Stimulated activated CD4-positive, alpha-beta T cell treated with anti-CD3 and anti-CD28 coated beads, Interleukin-15, amount 100 ng/mL, for 48 hours (primary cell): ENCODE measurements around the gene NDRG3.
"Not testable (repeated sequence)": the region's sequence is repeated elsewhere in the genome, so short reads cannot be mapped to it uniquely, and the experiment has no call there.

Source experiments
- DNase-seq, 2 donors: peaks; one replicate each; pipeline ENCODE4 v3.0.0-alpha.2; 2020; ENCODE audit warnings: low read depth in 2 of 2

The NDRG3 gene

DNA sequence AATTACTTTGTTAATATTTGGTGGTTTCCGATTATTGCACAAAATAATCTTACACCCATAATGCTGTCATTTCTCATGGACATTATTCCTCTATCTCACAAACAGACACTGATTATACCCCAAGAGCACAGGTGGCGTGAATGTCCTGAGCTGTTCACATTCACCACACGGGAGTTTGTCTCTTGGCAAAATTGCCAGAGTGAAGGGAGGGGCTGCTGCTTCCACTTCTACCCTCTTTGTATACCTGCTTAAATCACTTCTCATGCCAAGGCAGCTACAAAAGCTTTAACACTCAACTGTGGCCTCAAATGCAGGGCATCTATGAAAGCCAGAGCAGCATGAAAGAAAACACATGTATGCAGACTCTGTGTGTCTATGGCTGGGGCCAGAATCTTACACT is 58.0 kb downstream of the NDRG3 start:
- no peak for DNase-seq

DNA sequence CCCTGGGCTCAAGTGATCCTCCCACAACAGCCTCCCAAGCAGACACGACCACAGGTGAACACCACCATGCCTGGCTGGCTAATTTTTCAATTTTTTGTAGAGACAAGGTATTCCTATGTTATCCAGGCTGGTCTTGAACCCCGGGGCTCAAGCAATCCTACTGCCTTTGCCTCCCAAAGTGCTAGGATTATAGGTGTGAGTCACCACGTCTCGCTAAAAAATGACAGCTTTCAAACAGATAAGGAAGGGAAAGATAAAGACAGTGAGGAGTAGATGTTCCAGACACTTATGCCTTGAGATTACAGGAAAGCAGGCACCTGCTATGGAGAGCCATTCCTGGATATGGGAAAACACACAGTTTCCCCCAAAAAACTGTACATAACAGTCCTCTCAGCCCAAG is 58.9 kb downstream of the NDRG3 start:
- DNase-seq = no peak

DNA sequence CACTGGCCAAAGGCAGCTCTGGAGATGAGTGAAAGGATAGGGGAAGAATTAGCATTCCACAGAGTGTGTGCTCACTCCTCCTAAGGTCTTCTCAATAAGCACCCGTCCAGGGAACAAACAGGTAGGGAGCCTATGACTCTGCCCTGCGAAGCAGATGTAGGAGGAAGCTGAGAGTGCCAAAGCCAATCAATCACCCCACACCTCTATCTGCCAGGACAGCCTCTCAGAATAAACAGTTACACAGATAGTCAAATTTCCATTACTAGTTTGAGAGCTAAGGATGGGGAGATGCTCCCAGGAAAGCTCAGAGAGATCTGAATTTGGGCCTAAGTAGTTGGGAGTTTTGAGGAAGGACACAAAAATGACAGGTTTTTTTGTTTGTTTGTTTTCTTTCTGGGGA is 59.4 kb downstream of the NDRG3 start:
- DNase-seq = no peak

DNA sequence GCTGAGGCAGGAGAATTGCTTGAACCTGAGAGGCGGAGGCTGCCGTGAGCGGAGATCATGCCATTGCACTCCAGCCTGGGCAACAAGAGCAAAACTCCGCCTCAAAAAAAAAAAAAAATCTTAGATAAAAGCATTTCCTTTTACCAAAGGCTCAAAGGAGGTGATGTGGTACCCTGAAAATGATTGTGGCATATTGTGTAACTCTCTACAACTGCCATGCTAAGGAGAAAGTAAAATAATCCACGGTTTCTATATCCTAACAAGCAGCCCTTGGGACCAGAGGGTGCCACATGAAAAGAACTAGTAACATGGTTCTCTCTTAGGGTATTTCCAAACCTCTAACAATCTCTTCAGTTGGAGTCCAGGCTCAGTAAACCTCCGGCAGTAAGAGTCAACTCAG is 61.1 kb downstream of the NDRG3 start:
- no peak for DNase-seq

DNA sequence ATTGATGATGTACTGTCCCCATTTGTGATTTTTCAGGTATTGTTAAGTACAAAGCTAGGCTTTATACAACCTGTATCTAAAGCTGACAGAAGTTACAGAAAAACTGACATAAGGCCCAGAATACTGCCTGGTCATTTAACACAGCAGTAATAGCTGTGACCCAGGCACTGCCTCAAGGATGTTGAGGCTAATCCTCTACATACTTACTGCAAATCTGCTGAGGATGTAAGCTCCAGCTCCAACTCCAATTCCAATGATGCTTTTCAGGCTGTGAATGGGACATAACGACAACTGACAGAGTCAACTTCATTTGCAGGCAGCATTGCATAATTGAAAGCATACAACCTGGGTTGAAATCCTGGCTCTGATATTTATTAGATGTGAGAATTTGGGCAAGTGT is 63.6 kb downstream of the NDRG3 start:
- no peak for DNase-seq

DNA sequence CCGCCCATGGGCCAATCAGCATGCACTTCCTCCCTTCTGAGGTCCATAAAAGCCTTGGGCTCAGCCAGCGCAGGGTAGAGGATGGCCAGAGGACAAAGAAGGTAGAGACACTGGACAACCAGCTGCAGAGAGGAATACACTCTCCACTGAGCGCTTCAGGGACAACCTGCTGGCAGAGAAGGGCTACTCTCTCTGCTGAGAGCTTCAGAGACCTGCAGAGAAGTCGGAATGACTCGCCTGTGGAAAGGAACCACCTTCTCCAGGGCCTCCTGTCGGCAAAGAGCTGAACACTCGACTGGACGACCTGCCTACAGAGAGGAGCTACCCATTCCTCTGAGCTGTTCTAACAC is 68.5 kb downstream of the NDRG3 start:
- DNase-seq = no peak

DNA sequence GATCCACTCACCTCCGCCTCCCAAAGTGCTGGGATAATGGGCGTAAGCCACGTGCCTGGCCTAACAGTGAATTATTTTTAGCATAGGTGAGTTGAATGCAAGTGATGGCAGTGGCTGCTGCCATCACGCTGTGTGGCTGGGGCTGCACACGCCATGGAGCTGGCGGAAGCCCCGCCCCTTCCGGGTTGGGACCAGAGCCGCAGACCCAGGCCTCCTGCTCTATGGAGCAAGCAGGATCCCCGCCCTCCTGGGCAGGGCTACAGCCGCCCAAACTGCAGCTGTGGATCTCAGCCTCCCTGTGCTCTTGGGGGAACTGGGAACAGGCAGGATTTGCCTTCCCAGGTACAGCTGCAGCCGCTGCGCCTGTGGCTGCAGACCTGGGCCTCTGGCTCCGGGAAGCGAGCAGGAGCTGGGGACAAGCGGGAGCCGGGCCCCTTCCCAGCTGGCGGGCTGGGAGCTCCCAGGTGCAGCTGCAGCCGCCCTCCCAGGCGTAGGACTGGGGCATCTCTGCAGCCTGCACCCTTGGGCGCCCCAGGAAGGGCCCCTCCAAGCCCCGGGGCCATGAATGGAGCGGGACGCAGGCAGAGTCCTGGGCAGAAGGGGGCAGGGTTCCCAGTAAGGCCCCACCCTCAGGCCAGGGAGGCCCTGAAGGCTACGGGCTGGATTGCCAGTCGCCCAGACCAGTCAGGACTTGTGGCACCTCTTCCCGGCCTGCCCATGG is 69.0 kb downstream of the NDRG3 start:
- no peak for DNase-seq

DNA sequence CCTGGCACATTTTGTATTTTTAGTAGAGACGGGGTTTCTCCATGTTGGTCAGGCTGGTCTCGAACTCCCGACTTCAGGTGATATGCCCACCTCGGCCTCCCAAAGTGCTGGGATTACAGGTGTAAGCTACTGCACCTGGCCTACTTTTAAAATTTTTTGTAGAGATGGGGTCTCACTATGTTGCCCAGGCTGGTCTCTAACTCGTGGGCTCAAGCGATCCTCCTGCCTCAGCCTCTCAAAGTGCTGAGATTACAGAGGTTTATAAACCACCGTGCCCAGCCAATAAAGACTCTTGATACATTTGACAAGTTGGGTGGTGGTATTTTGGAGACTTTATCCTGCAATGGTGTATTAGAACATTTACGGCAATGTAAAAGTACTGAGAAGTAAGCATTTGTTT is 70.3 kb downstream of the NDRG3 start:
- DNase-seq = not testable (repeated sequence)

DNA sequence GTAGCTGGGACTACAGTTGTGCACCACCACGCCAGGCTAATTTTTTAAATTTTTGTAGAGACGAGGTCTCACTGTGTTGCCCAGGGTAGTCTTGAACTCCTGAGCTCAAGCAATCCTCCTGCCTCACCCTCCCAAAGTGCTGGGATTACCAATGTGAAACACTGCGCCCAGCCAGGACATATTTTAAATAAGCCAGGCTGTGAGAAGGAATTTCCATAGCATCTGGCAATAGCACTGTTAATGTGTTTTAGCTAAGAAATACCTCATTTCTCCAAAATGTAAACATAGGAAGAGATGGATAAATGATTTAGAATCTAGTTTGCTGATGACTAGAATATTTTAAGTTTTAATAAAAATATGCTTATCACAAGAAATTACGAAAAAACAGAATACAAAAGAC is 72.9 kb downstream of the NDRG3 start:
- no peak for DNase-seq

DNA sequence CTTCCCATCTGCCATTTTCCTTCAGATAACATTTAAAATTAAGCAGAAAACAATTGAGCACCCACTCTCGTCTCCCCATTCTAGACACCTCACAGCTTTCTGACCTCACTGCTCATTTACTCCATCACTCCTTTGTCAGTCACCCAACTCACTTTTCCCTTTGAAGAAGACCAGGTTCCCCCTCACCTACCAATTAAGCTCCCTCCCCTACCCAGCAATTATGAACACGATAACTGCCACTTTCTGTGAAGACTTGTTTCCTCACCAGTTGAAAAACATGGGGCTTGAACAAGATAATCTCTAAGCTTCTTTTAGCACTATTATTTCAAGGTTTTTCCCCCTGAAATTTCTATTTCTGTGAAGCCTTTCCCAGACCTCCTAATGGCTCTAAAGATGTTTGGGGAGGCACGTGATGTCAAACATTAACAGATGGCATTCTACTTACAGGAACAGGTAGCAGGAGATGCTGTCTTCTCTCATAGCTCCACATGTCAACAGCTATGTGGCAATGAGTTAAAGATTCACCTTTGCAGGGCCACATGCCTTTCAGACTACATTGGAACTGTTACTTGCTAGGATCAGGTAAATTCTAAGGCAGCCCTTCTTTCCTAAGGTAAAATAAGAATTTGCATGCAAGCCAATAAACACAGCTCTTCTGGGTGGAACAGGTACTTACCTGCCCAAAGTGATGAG is 75.1 kb downstream of the NDRG3 start:
- DNase-seq = no peak

DNA sequence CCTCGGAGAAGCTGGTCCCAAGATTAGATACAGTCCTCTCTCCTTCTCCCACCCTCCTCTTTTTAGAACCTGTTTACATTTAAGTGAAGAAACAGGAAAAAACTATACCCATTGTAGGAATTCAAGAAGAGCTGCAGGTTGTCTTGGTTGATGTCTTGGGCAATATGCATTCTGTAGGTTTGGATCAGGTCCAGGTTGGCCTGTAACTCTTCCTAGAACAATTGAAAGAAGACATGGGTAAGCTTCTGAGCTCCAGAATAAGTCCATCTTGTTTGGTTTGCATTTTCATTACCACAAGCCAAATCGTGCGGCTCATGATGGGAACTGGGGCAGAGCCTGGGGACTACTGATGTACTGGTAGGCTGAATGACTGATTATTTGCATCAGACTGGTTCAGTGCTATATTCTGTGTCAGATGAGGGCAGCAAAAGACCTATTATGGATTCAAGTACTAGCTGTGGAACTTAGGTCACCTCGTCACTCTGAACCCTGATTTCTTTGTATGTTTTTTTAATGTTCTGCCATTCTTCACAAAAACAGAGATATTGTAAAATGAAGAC is 79.6 kb downstream of the NDRG3 start:
- DNase-seq = no peak

DNA sequence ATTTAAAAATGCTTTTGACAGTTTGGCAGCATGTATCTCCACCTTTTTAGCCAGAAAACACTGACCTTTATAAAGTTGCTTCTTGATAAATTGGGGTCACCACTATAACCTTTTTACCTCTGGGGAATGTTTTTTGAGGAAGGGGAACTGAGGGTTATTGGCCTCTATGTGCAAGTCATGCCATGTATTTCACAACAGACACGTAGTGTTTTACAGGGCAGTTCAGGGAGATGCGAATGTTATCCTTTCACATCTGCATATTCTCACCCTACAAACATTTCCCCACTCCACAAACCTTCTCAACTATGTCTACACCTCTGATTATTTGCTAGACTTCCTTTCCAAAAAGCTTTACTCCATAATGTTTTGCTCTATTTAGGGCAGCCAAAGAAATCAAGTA is 82.9 kb downstream of the NDRG3 start:
- DNase-seq = no peak

DNA sequence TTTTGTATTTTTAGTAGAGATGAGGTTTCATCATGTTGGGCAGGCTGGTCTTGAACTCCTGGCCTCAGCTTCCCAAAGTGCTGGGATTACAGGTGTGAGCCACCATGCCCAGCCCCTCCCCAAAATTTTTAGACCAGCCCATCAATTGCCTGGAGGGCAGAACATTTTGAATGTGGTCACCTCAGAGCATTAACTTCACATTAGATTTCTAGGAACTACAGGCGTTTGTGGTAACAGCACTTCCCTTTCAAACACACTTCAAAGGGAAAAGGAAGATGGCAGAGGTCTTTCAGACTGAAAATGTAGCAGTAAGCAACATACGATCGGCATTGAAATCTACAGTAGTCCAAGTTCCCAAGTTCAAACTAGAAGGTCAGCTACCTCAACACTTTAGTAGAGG is 87.6 kb downstream of the NDRG3 start:
- no peak for DNase-seq

DNA sequence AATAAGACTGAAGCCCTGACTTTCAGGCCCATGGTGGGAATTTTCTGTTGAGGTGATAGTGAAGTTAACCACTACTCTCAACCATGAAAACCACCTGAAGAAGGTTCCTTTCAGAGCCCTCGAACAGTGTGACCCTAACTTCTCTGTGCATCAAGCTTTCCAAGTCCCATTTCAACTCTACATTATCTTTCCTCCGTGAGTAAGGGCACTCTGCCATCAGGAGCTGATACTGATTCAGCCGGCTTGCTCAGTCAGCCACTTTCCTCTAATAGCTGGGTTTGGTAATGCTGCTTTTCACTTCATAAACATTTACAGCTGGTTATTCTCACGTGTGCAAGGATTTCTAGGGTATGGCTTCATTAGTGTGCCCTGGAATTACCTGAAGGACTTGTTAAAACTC is 89.2 kb downstream of the NDRG3 start:
- DNase-seq = no peak

DNA sequence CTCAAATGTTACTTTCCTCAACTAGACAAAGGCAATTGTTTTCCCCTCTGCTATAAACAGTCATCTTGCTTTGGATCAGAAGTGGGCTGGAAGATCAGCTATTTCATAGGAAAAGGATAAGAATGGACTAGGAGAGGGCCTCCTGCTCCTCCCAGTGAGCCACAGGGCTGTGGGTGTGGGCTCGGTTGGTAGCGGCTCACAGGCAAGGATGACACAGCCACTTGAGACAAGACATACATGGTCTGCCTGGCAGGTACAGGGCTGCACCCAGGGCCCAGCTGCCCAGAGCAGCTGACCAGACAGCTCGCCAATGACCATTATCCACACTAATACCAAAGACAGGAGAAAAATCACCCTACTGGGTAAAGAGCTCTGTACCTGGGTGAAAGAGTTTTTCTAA is 90.9 kb downstream of the NDRG3 start:
- DNase-seq = no peak

DNA sequence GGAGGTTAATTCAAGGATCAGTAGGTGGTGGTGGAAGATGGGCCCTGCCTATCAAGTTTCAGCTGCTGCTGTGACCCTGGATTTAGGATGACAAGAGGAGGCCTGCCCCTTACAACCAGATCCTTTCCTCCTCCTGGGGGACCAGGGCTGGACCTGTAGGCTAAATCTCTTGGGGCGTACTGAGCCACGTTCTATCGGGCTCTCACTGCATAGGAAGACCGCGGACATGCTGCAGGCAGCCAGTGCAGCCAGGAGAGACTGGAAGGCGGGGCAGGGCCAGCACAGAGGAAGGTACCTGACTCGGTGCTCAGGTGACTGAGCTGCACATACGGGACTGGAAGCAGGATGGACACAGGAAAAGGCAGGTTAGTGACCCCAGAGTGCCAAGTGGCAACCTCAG is 91.4 kb downstream of the NDRG3 start:
- DNase-seq = no peak

DNA sequence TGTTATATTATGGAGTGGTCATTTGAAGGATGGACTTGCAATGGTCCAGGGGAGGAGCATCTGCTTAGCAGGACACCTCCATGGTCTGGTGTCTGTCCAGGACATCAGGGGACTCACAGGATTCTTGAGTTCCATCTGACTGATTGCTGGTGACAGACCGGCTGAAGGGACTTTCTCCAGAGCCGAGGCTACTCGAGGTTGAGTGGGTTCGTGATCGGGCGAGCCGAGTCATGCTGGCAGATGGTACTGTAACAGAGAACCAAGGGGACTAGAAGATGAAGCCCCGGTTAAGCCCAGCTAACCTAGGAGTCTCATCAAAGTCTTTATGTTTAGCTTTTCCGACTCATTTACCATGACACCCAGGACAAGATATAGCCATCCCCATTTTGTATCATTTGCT is 92.4 kb downstream of the NDRG3 start:
- no peak for DNase-seq

DNA sequence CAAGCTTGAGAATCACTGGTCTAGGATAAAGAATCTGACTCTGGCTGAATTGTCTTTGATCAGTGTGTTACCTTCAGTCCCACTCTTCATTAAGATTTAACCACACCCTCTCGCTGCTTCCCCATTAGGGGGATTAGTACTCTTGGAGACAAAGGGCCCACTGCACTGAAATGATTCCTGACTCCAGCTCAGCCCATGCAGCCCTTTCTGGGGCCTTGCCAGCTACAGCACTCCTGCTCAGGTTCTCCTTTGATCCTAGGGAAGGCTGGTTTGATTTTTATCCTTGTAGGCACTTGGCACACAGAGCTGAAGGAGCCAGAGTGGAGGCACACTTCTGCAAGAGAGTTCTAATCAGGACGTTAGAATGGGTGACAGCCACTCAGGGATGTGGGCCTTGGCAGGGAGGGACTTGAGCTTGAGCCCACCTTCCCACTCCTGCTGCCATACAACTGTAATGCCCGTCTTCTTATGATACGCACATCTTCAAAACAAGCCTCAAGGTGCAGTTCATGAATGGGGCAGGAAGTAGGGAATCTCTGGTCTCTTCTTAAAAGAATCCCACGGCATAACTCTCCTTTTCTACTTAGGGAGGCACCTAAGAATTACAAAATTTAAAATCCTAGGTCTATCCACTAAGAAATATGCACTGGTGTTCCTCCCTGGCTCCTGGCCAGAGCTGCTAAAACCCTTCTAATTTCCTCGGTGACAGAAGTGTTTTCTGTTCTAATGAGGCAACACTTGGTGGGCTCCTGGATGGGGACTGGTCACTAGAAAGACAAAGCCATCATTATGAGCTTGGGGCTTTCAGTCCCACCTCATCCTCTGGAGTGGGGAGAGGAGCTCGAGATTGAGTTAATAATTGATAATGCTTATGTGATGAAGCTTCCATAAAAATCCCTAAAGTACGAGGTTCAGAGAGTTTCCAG is 98.4 kb downstream of the NDRG3 start:
- DNase-seq = no peak

DNA sequence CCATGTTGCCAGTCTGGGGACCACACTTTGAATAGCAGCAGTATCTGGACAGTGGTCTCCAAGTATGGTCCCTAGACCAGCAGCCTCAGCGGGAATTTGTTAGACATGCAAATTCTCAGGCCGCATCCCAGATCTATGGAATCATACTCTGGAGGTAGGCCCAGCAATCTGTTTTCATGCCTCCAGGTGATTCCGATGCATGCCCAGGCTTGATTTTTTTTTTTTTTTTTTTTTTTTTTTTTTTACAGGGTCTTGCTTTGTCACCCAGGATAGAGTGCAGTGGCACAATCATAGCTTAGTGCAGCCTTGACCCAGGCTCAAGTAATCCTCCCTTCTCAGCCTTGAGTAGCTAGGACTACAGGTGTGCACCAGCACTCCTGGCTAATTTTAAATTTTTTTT is 99.2 kb downstream of the NDRG3 start:
- no peak for DNase-seq

DNA sequence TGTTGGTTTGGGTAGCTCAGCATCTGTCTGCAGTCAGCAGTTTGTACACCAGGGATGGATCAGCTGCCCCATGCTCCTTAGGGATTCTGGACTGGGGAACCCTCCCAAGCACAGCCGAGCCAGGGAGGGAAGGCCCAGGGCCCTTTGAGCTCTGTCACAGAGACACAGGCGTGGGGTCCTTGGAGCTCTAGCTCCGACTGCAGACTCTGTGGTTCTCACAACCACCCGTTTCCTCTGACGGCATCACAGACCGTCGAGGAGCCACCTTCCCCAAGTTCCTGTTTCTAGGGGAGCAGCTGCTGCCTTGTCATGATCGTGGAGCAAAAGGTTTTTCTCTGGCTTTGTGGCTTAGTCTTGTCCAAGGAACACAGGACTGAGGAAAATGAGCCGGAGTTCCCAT is 99.9 kb downstream of the NDRG3 start, which contains the start of gene SLA2:
SLA2 (minus strand) TSS at position 199 of the 400 bp plus-strand sequence. CDS start 4,861 bp downstream, outside the sequence.
- DNase-seq = peak; percentile 32 to 47

DNA sequence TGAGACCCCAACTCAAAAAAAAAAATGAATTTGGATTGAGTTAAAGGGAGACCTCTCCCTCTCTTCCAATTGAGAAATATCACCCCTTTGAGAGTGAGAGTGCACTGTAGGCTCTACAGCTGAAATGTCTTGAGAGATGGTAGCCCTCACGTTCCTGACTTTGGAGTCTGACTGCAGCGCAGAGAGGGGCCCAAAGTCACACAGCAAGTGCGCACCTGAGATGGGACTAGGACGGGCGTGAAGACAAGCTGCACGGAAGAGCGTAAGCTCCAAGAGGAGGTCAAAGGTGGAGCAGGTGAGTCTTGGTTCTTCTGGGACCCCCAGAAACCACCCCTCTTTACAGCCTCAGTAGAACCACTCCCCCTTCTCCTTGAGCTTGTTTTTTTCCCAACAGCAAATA is 100.5 kb downstream of the NDRG3 start:
- DNase-seq = no peak

DNA sequence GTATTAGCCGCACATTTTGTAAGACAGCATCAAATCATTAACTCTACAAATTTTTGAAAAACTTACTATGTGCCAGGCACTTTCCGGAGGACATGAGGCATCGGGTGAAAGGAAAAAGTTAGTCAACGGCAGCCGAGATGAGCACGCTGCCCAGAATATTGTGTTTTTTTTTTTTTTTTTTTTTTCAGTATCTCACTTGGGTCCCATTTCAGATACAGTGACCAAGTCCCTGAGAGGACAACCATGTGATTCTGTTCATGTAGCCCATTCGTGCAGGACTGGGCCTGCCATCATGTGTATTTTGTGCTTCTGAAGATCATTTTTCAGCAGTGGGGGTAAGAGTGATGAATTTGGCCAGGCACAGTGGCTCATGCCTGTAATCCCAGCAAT is 101.2 kb downstream of the NDRG3 start:
- DNase-seq = peak; percentile 46 to 49
